ES-I3 (cell line): ENCODE results near the gene C4orf50.
"Not testable (repeated sequence)": the region's sequence is repeated elsewhere in the genome, so short reads cannot be mapped to it uniquely, and the experiment has no call there.

Source experiments
- H3K36me3 ChIP-seq: 2 replicates; pipeline ENCODE4 v1.6.1; 2013; ENCODE audit warnings: mild to moderate bottlenecking, low read length, control low read depth, moderate library complexity; ENCODE audit not compliant: insufficient read depth
- H3K4me1 ChIP-seq: 2 replicates; pipeline ENCODE4 v1.6.1; 2013; ENCODE audit warnings: mild to moderate bottlenecking, control low read depth, low read length; ENCODE audit not compliant: insufficient read depth
- H3K9ac ChIP-seq: 2 replicates; pipeline ENCODE4 v1.6.1; 2013; ENCODE audit warnings: low read depth, mild to moderate bottlenecking, low read length, moderate library complexity
- H3K9me3 ChIP-seq: 2 replicates; pipeline ENCODE4 v1.6.1; 2013; ENCODE audit warnings: mild to moderate bottlenecking, low read length, moderate library complexity; ENCODE audit not compliant: control insufficient read depth, insufficient read depth

C4orf50 gene

GRCh38 chr4:5954056-5954760 lies 64.0 kb downstream of the C4orf50 start:
- no peak overlapping the region for H3K9ac ChIP-seq
- H3K4me1 ChIP-seq, result peaks cover 17% of the 10 kb centered on the region; the same call in 1 of the 2 replicates
- H3K9me3 ChIP-seq, result no peaks in the 10 kb centered on the region
- no peaks in the 10 kb centered on the region for H3K36me3 ChIP-seq

GRCh38 chr4:5952975-5953951 lies 65.0 kb downstream of the C4orf50 start:
- no peaks in the 10 kb centered on the region for H3K9me3 ChIP-seq
- H3K4me1 ChIP-seq, result peaks cover 17% of the 10 kb centered on the region; the same call in 1 of the 2 replicates
- no peaks in the 10 kb centered on the region for H3K36me3 ChIP-seq
- H3K9ac ChIP-seq, result no peak overlapping the region

GRCh38 chr4:5952286-5952974 lies 65.8 kb downstream of the C4orf50 start:
- Histone ChIP-seq H3K9me3 (no peaks in the 10 kb centered on the region), H3K36me3 (no peaks in the 10 kb centered on the region), H3K4me1 (peaks cover 17% of the 10 kb centered on the region; the same call in 1 of the 2 replicates), H3K9ac (no peak overlapping the region)

GRCh38 chr4:5946653-5947052 lies 71.6 kb downstream of the C4orf50 start:
- peaks cover 11% of the 10 kb centered on the region; the same call in 1 of the 2 replicates for H3K9me3 ChIP-seq
- not testable (repeated sequence) for H3K4me1 ChIP-seq, H3K9ac ChIP-seq, H3K36me3 ChIP-seq

- no peak overlapping the region for H3K9ac ChIP-seq
- H3K9me3 ChIP-seq, result peaks cover 11% of the 10 kb centered on the region; the same call in 1 of the 2 replicates
- no peaks in the 10 kb centered on the region for H3K36me3 ChIP-seq
- no peaks in the 10 kb centered on the region; the same call in 1 of the 2 replicates for H3K4me1 ChIP-seq
Measured at GRCh38 chr4:5945936-5946335, 72.3 kb downstream of the C4orf50 start.

GRCh38 chr4:5945171-5945570 lies 73.1 kb downstream of the C4orf50 start:
- H3K9ac ChIP-seq, result no peak overlapping the region
- H3K36me3 ChIP-seq, result no peaks in the 10 kb centered on the region
- peaks cover 11% of the 10 kb centered on the region; the same call in 1 of the 2 replicates for H3K9me3 ChIP-seq
- H3K4me1 ChIP-seq, result no peaks in the 10 kb centered on the region; the same call in 1 of the 2 replicates

- no peak overlapping the region for H3K9ac ChIP-seq
- peaks cover 11% of the 10 kb centered on the region; the same call in 1 of the 2 replicates for H3K9me3 ChIP-seq
- H3K4me1 ChIP-seq, result no peaks in the 10 kb centered on the region; the same call in 1 of the 2 replicates
- no peaks in the 10 kb centered on the region; the same call in 1 of the 2 replicates for H3K36me3 ChIP-seq
Measured at GRCh38 chr4:5943561-5943960, 74.7 kb downstream of the C4orf50 start.

- Histone ChIP-seq H3K36me3 (no peaks in the 10 kb centered on the region; the same call in 1 of the 2 replicates), H3K9ac (no peak overlapping the region), H3K4me1 (no peaks in the 10 kb centered on the region; the same call in 1 of the 2 replicates), H3K9me3 (peaks cover 11% of the 10 kb centered on the region; the same call in 1 of the 2 replicates)
Measured at GRCh38 chr4:5942947-5943346, 75.3 kb downstream of the C4orf50 start.

- no peaks in the 10 kb centered on the region; the same call in 1 of the 2 replicates for H3K36me3 ChIP-seq
- H3K9me3 ChIP-seq, result peaks cover 3% of the 10 kb centered on the region; the same call in 1 of the 2 replicates
- H3K9ac ChIP-seq, result no peak overlapping the region
- no peaks in the 10 kb centered on the region; the same call in 1 of the 2 replicates for H3K4me1 ChIP-seq
Measured at GRCh38 chr4:5941601-5942000, 76.6 kb downstream of the C4orf50 start.

- Histone ChIP-seq H3K4me1 (no peaks in the 10 kb centered on the region; the same call in 1 of the 2 replicates), H3K9ac (no peak overlapping the region), H3K9me3 (no peaks in the 10 kb centered on the region), H3K36me3 (no peaks in the 10 kb centered on the region; the same call in 1 of the 2 replicates)
Measured at GRCh38 chr4:5940470-5941203, 77.6 kb downstream of the C4orf50 start.

- no peaks in the 10 kb centered on the region for H3K9me3 ChIP-seq
- peaks cover 3% of the 10 kb centered on the region; the same call in 1 of the 2 replicates for H3K4me1 ChIP-seq
- no peaks in the 10 kb centered on the region for H3K36me3 ChIP-seq
- no peak overlapping the region for H3K9ac ChIP-seq
Measured at GRCh38 chr4:5933996-5934831, 84.0 kb downstream of the C4orf50 start.

- no peak overlapping the region for H3K9ac ChIP-seq
- H3K4me1 ChIP-seq, result peaks cover 3% of the 10 kb centered on the region; the same call in 1 of the 2 replicates
- no peaks in the 10 kb centered on the region for H3K9me3 ChIP-seq
- H3K36me3 ChIP-seq, result no peaks in the 10 kb centered on the region
Measured at GRCh38 chr4:5933116-5933515, 85.1 kb downstream of the C4orf50 start.
